Measurements from ENCODE around the gene ST6GALNAC5. TPM values are rescaled to one million over a fixed set of nuclear protein-coding genes. Genes with fewer than 3 reads are reported as not detected.

The ST6GALNAC5 gene
- total and polyA plus RNA-seq, 2 of the 13 experiments (the other 11 are each of a cell fraction or from before 2014, with no cell fraction given) = not detected

- Histone ChIP-seq H2AFZ (ENCODE audit: low read length) (no peak overlapping the region), H3K4me1 (ENCODE audit: insufficient read depth, low read length) (no peaks in the 10 kb centered on the region), H3K36me3 (replicated peaks in 1 of 2; ENCODE audit: control insufficient read depth in 1 of 2, insufficient read depth in 2 of 2, low read length in 2 of 2) (no peaks in the 10 kb centered on the region), H3K27ac (ENCODE audit: extremely low read length, insufficient read depth, low read length) (no peak overlapping the region), H3K4me2 (ENCODE audit: low read depth, low read length) (no peak overlapping the region), H4K20me1 (ENCODE audit: insufficient read depth, low read length) (no peaks in the 10 kb centered on the region), H3K9ac (ENCODE audit: insufficient read depth, low read depth, low read length) (no peak overlapping the region), H3K79me2 (ENCODE audit: insufficient read depth, low read length) (no peaks in the 10 kb centered on the region), H3K4me3 (replicated peaks in 1 of 3; ENCODE audit: insufficient read depth in 1 of 3, low read depth in 2 of 3, low read length in 3 of 3) (no peak overlapping the region), H3K9me3 (ENCODE audit: low read length) (no peaks in the 10 kb centered on the region), H3K27me3 (ENCODE audit: control insufficient read depth in 1 of 2, insufficient read depth in 2 of 2, low read length in 2 of 2) (no peaks in the 10 kb centered on the region)
- no peak for FAIRE-seq
- ChIA-PET POLR2A (no interaction called here), CTCF (ENCODE audit: low intra/inter-chr PET ratio, low total read pairs) (no interaction called here)
- intact Hi-C loops (cut with micrococcal nuclease; ENCODE audit: unreplicated experiment) (no loop called here), in situ Hi-C loops (cut with HindIII; ENCODE audit: extremely low pct_ligation_motif_present, low pct_unique_long_range_greater_than_20kb) (no loop called here)
- no TSS peak for BruUV-seq (replicated peaks)
- no peak for DNase-seq (ENCODE audit: low spot score)
- no peak for TF ChIP-seq NFKB2 (CRISPR knock-in tag; IDR thresholded peaks at IDR 0.05; ENCODE audit: borderline replicate concordance)
- no peak for TF ChIP-seq ZNF20 (CRISPR knock-in tag; IDR thresholded peaks at IDR 0.05)
- no peak for TF ChIP-seq ZNF136 (CRISPR knock-in tag; IDR thresholded peaks at IDR 0.05; ENCODE audit: low read depth)
- no peak for TF ChIP-seq TERF1 (CRISPR knock-in tag; IDR thresholded peaks at IDR 0.05)
- no peak for TF ChIP-seq ZKSCAN8 (CRISPR knock-in tag; IDR thresholded peaks at IDR 0.05; ENCODE audit: borderline replicate concordance)
- TF ChIP-seq, protein P1, sequence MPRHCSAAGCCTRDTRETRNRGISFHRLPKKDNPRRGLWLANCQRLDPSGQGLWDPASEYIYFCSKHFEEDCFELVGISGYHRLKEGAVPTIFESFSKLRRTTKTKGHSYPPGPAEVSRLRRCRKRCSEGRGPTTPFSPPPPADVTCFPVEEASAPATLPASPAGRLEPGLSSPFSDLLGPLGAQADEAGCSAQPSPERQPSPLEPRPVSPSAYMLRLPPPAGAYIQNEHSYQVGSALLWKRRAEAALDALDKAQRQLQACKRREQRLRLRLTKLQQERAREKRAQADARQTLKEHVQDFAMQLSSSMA (CRISPR knock-in tag; IDR thresholded peaks at IDR 0.05) = no peak
- no peak for TF ChIP-seq FIP1L1 (IDR thresholded peaks at IDR 0.05; ENCODE audit: borderline replicate concordance, insufficient read depth, low read depth, low read length)
- TF ChIP-seq, protein P2, sequence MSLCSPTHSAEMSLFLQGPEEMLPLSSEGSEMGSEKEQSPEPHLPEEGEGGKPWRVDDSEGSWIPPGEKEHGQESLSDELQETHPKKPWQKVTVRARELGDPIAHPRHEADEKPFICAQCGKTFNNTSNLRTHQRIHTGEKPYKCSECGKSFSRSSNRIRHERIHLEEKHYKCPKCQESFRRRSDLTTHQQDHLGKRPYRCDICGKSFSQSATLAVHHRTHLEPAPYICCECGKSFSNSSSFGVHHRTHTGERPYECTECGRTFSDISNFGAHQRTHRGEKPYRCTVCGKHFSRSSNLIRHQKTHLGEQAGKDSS (CRISPR knock-in tag; IDR thresholded peaks at IDR 0.05; ENCODE audit: borderline replicate concordance, low read depth) = no peak
- no peak for TF ChIP-seq HDAC2 (CRISPR knock-in tag; IDR thresholded peaks at IDR 0.05)
- TF ChIP-seq, protein P3, sequence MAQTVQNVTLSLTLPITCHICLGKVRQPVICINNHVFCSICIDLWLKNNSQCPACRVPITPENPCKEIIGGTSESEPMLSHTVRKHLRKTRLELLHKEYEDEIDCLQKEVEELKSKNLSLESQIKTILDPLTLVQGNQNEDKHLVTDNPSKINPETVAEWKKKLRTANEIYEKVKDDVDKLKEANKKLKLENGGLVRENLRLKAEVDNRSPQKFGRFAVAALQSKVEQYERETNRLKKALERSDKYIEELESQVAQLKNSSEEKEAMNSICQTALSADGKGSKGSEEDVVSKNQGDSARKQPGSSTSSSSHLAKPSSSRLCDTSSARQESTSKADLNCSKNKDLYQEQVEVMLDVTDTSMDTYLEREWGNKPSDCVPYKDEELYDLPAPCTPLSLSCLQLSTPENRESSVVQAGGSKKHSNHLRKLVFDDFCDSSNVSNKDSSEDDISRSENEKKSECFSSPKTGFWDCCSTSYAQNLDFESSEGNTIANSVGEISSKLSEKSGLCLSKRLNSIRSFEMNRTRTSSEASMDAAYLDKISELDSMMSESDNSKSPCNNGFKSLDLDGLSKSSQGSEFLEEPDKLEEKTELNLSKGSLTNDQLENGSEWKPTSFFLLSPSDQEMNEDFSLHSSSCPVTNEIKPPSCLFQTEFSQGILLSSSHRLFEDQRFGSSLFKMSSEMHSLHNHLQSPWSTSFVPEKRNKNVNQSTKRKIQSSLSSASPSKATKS (CRISPR knock-in tag; IDR thresholded peaks at IDR 0.05) = no peak
- TF ChIP-seq ZNF326 (CRISPR knock-in tag; IDR thresholded peaks at IDR 0.05; ENCODE audit: borderline replicate concordance) = no peak
- no peak for TF ChIP-seq PCBP2 (optimal IDR thresholded peaks at IDR 0.05; ENCODE audit: low read depth, low read length, poor library complexity, severe bottlenecking)
- TF ChIP-seq ZNF550 (CRISPR knock-in tag; IDR thresholded peaks at IDR 0.05; ENCODE audit: borderline replicate concordance) = no peak
- TF ChIP-seq ZBTB7B (CRISPR knock-in tag; IDR thresholded peaks at IDR 0.05) = no peak
- 7% methylated on average over 7 of the region's 7 CpGs for WGBS (ENCODE audit: low lambda C conversion rate)
- no peak for ATAC-seq
Observed at GRCh38 chr1:77065693-77066342, 198.5 kb downstream of the ST6GALNAC5 start.

Measured in HepG2 (cell line).